Glutamatergic neuron (in vitro differentiated cells): ENCODE data around the gene CDS1. TPM values are rescaled to one million over a fixed set of nuclear protein-coding genes. Genes with fewer than 3 reads are reported as not detected.

Experiments
- DNase-seq: peaks from one replicate; pipeline ENCODE4 v3.0.0; 2022
- H3K27ac Mint-ChIP-seq: one replicate; pipeline ENCODE4 v1.8.0; 2020; ENCODE audit warnings: mild to moderate bottlenecking, mixed read lengths, inconsistent platforms; ENCODE audit not compliant: unreplicated experiment
- H3K27me3 Mint-ChIP-seq: one replicate; pipeline ENCODE4 v1.8.0; 2020; ENCODE audit warnings: mild to moderate bottlenecking, moderate library complexity, mixed read lengths, inconsistent platforms; ENCODE audit not compliant: unreplicated experiment
- H3K36me3 Mint-ChIP-seq: one replicate; pipeline ENCODE4 v1.8.0; 2020; ENCODE audit warnings: mild to moderate bottlenecking, mixed read lengths, inconsistent platforms; ENCODE audit not compliant: unreplicated experiment
- H3K4me1 Mint-ChIP-seq: one replicate; pipeline ENCODE4 v1.8.0; 2020; ENCODE audit warnings: mild to moderate bottlenecking, low read depth, mixed read lengths, inconsistent platforms; ENCODE audit not compliant: unreplicated experiment
- H3K4me3 Mint-ChIP-seq: one replicate; pipeline ENCODE4 v1.8.0; 2020; ENCODE audit warnings: mild to moderate bottlenecking, mixed read lengths, inconsistent platforms; ENCODE audit not compliant: unreplicated experiment
- H3K9me3 Mint-ChIP-seq: one replicate; pipeline ENCODE4 v1.8.0; 2020; ENCODE audit warnings: mild to moderate bottlenecking, moderate library complexity, mixed read lengths, inconsistent platforms; ENCODE audit not compliant: unreplicated experiment
- CTCF ChIP-seq: fragments of 200-600 bp; sonication (generic); IDR thresholded peaks from one replicate; pipeline ENCODE4 v1.5.0; 2021; ENCODE audit not compliant: partially characterized antibody, unreplicated experiment
- total RNA-seq: library from RNA; stranded (reverse); fragmentation: NEBNext Ultra II Directional; extraction: Animal tissue kit (Norgen Biotek cat#: 25700); gene quantifications from one replicate; pipeline ENCODE4 v1.2.1, GENCODE V29; 2021; ENCODE audit not compliant: unreplicated experiment

The CDS1 gene
- total RNA-seq, 1 donor from 2014 or later: 1.3 TPM

- Mint-ChIP-seq H3K27me3 (no peaks in the 10 kb centered on the region), H3K4me3 (no peak overlapping the region), H3K4me1 (peaks cover 3% of the 10 kb centered on the region), H3K27ac (no peak overlapping the region), H3K36me3 (no peaks in the 10 kb centered on the region), H3K9me3 (no peaks in the 10 kb centered on the region)
- TF ChIP-seq CTCF: no peak
- DNase-seq: no peak
Measured at GRCh38 chr4:84648178-84648577, 65.3 kb downstream of the CDS1 start.

GRCh38 chr4:84648863-84649647, 66.1 kb downstream of the CDS1 start:
- DNase-seq: no peak
- H3K27me3 Mint-ChIP-seq: no peaks in the 10 kb centered on the region
- no peak for TF ChIP-seq CTCF
- no peak overlapping the region for H3K4me3 Mint-ChIP-seq
- no peaks in the 10 kb centered on the region for H3K4me1 Mint-ChIP-seq
- no peaks in the 10 kb centered on the region for H3K9me3 Mint-ChIP-seq
- no peak overlapping the region for H3K27ac Mint-ChIP-seq
- no peaks in the 10 kb centered on the region for H3K36me3 Mint-ChIP-seq

- Mint-ChIP-seq H3K36me3 (peaks cover 7% of the 10 kb centered on the region), H3K4me1 (no peaks in the 10 kb centered on the region), H3K4me3 (no peak overlapping the region), H3K9me3 (peaks cover 2% of the 10 kb centered on the region), H3K27ac (no peak overlapping the region), H3K27me3 (peaks cover 2% of the 10 kb centered on the region)
- DNase-seq: no peak
- no peak for TF ChIP-seq CTCF
Measured at GRCh38 chr4:84651499-84651898, 68.6 kb downstream of the CDS1 start.

DNA sequence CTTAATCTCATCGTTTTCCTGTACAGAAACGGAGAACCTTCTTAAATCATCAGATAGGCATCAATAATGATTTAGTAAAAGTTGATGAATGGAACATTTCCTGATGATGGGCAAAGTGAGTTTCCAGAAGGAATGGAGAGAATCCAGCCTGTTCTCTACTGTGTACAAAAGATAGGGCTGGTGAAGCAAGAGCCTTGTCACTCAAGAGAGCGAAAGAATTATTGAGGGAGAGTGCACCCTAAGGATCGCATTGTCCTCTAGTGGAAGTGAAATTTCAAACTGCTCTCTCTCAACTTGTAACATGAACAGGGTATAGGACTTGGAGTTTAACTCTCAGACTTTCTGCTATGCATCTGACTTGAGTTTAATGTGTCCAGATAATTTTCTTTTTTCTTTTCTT, 69.6 kb downstream of the CDS1 start:
- no peak for DNase-seq
- Mint-ChIP-seq H3K4me3 (no peak overlapping the region), H3K27me3 (peaks cover 7% of the 10 kb centered on the region), H3K36me3 (peaks cover 14% of the 10 kb centered on the region), H3K4me1 (no peaks in the 10 kb centered on the region), H3K27ac (no peak overlapping the region), H3K9me3 (peaks cover 6% of the 10 kb centered on the region)
- TF ChIP-seq CTCF: no peak

DNA sequence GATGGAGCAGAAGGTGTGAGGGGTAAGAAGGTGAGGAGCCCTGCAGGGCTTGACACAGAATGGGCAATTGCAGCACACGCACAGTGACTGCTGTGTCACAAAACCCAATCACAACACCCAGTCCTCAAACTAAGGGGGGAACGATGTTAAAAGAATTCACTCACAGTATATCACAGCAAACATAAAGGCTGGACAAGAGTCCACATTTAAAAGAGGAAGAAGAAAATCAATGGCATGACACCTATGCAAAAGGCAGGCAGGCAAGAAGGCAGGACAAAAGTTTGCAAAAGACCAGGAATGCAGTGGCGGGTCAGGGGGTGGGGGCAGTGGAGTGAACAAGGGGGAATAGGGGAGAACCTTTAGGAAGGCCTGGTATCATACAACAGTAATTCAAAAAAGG, 77.7 kb downstream of the CDS1 start:
- H3K4me3 Mint-ChIP-seq: no peak overlapping the region
- peaks cover 12% of the 10 kb centered on the region for H3K9me3 Mint-ChIP-seq
- H3K27ac Mint-ChIP-seq: no peak overlapping the region
- H3K27me3 Mint-ChIP-seq: peaks cover 12% of the 10 kb centered on the region
- DNase-seq: no peak
- H3K36me3 Mint-ChIP-seq: peaks cover 14% of the 10 kb centered on the region
- TF ChIP-seq CTCF: no peak
- no peaks in the 10 kb centered on the region for H3K4me1 Mint-ChIP-seq
